Transverse colon (tissue), 4 donors: ENCODE results near the gene ANKEF1. TPM values are rescaled to one million over a fixed set of nuclear protein-coding genes. Genes with fewer than 3 reads are reported as not detected.

Experiments
- DNase-seq: peaks from one replicate; pipeline ENCODE4 v3.0.0-alpha.2; 2019
- H3K27ac ChIP-seq, 4 donors: fragments of 200-600 bp; sonication (generic); 2 replicates each; pipeline ENCODE4 v1.5.1; 2016 to 2018; ENCODE audit warnings: inconsistent platforms in 4 of 4
- H3K27me3 ChIP-seq: fragments of 200-600 bp; sonication (generic); 2 replicates; pipeline ENCODE4 v1.5.1; 2017; ENCODE audit warnings: inconsistent platforms
- H3K36me3 ChIP-seq, 4 donors: fragments of 200-600 bp; sonication (generic); 2 replicates each; pipeline ENCODE4 v1.5.1; 2017 to 2019; ENCODE audit warnings: inconsistent platforms in 4 of 4
- H3K4me1 ChIP-seq, 4 donors: fragments of 200-600 bp; sonication (generic); 2 replicates each; pipeline ENCODE4 v1.5.1; 2017 to 2020; ENCODE audit warnings: inconsistent platforms in 4 of 4
- H3K4me3 ChIP-seq, 4 donors: fragments of 200-600 bp; sonication (generic); 1 replicate in 1 of 4; 2 replicates in 3 of 4; pipeline versions ENCODE4 v1.5.1 to v1.6.1; 2017 to 2019; ENCODE audit warnings: inconsistent platforms in 4 of 4
- H3K9me3 ChIP-seq, 2 donors: fragments of 200-600 bp; sonication (generic); 2 replicates each; pipeline ENCODE4 v1.5.1; 2017 to 2019; ENCODE audit warnings: inconsistent platforms in 2 of 2
- EP300 ChIP-seq: sonication (generic); formaldehyde crosslinking; IDR thresholded peaks from one replicate; pipeline ENCODE4 v1.6.1; 2017; ENCODE audit warnings: antibody characterized with exemption, low read depth
- POLR2A ChIP-seq: fragments of 450-650 bp; IDR thresholded peaks from one replicate; pipeline ENCODE4 v1.6.1; 2016; ENCODE audit warnings: antibody characterized with exemption, mild to moderate bottlenecking, moderate library complexity
- POLR2AphosphoS5 ChIP-seq, 3 donors: sonication (generic); formaldehyde crosslinking; IDR thresholded peaks; one replicate each; pipeline ENCODE4 v1.6.1; 2016; ENCODE audit warnings: antibody characterized with exemption in 3 of 3
- WGBS, 2 donors: methylation state at CpG; one replicate each; pipeline ENCODE4 v1.1.5; 2018; ENCODE audit warnings: low coverage in 1 of 2; 5-methylcytosine and 5-hydroxymethylcytosine counted together
- in situ Hi-C, 4 donors: fragments of 200-750 bp; cut with MboI; loops; one replicate each; pipeline versions ENCODE4 v1.15.0 to v1.15.1; 2017; ENCODE audit warnings: low sequenced_read_pairs in 3 of 4, low pct_ligation_motif_present in 1 of 4, low pct_unique_long_range_greater_than_20kb in 1 of 4
- intact Hi-C: fragments of 100-400 bp; cut with DNase I; formaldehyde crosslinking; loops from one replicate; pipeline ENCODE4 v1.15.1; 2023; ENCODE audit warnings: low total_unique reads
- total RNA-seq, 4 donors: library from RNA; depleted of rRNA; stranded (reverse); fragments of >200 nt; gene quantifications; one replicate each; pipeline ENCODE4 v1.1.0, GENCODE V29; 2016
- TF ChIP-seq, protein P1 (sequence below), 5 experiments: fragments of 200-600 bp in 3 of 5; fragments of 450-650 bp in 2 of 5; sonication (generic) in 3 of 5; IDR thresholded peaks; 1 replicate in 2 of 5; 2 replicates in 3 of 5; pipeline ENCODE4 v1.5.1; 2016 to 2017; ENCODE audit warnings: antibody characterized with exemption in 5 of 5, inconsistent platforms in 3 of 5, mild to moderate bottlenecking in 2 of 5, moderate library complexity in 1 of 5

The ANKEF1 gene
- 1 to 10 TPM in 3 of 4 donors, under 1 TPM in 1; 0.60 to 5.6 (median 4.7) TPM for total RNA-seq

DNA sequence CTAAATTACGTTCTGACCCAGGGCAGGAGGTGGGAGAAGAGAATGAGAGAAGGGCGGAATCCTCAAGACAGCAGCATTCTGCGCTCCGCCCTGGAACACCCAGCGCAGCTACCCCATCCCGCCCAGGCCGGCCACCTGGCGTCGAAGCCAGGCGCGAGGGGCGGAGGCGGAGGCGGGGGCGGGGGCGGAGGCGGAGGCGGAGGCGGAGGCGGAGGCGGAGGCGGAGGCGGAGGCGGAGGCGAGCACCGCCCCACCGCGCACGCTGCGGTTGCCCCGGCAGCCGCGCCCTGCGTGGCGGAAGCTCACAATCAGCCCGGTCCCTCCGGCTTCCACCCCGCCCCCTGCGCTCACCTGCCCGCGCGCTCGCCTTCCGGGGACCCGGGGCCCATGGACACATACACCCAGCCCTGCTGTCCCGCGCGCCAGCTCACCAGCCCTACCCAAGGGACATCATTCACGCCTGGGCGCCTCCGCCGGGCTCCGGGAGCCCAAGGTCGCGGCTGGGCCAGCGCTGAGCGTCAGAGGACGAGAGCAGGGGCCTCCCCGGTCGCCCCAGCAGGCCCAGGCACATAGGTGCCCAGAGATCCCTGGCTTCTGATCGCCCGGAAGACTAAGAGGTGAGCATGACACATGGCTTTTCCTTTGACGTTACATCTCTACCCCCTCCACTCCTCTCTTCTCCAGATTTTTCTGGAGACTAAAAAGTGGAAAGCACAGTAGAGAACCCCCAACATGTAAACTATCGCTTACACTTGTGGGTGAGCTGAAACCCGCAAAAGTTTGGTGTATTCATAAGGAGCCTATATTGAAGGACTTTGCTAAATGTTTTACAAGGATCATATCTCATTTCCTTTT, at the start of gene ANKEF1:
Gene ANKEF1, plus strand, starts transcription at position 271 of the 855 bp plus-strand sequence. CDS start 3,315 bp downstream, outside the sequence.
- Histone ChIP-seq H3K36me3 (no peaks in the 10 kb centered on the region), H3K9me3 (no peaks in the 10 kb centered on the region), H3K27ac (peak within 1 kb of the TSS; percentile 67 to 85 (median 80)), H3K4me1 (peaks cover 0 to 12% (median 5%) of the 10 kb centered on the region in 4 donors), H3K27me3 (no peaks in the 10 kb centered on the region), H3K4me3 (peak within 1 kb of the TSS; percentile 48 to 79 (median 66))
- DNase-seq, result peak; percentile 92
- in situ Hi-C loops, result no loop called here
- intact Hi-C loops, result no loop called here
- TF ChIP-seq EP300 (no peak), POLR2A (peak; percentile 71), POLR2AphosphoS5 (IDR thresholded peaks at IDR 0.05) (peak in 2 of 3 donors; percentile 45 to 67)
- TF ChIP-seq, protein P1, sequence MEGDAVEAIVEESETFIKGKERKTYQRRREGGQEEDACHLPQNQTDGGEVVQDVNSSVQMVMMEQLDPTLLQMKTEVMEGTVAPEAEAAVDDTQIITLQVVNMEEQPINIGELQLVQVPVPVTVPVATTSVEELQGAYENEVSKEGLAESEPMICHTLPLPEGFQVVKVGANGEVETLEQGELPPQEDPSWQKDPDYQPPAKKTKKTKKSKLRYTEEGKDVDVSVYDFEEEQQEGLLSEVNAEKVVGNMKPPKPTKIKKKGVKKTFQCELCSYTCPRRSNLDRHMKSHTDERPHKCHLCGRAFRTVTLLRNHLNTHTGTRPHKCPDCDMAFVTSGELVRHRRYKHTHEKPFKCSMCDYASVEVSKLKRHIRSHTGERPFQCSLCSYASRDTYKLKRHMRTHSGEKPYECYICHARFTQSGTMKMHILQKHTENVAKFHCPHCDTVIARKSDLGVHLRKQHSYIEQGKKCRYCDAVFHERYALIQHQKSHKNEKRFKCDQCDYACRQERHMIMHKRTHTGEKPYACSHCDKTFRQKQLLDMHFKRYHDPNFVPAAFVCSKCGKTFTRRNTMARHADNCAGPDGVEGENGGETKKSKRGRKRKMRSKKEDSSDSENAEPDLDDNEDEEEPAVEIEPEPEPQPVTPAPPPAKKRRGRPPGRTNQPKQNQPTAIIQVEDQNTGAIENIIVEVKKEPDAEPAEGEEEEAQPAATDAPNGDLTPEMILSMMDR (IDR thresholded peaks at IDR 0.05), result peak in 1 of 5 experiments; percentile 7
- 7 to 10% methylated on average over 7 to 23 of the region's 65 CpGs for WGBS, 2 donors

DNA sequence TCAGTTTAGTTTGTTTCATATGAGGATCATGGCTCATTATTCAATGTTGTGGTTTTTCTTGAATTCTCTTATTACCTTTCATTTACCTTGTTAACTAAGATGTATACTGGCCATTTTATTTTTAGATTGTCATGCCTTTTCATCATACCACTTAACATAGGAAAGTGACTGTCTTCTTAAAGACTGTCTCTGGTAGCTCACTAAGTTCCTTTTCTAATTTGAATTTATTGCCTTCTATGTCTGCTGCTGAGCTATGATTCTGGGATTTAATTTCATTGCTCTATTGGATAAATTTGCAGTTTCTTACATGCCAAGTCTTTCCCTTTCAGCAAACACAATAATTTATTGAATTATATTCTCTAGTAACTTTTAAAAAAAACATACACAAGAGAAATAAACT, 49.5 kb upstream of the ANKEF1 start:
- no peaks in the 10 kb centered on the region for H3K36me3 ChIP-seq
- no peak for TF ChIP-seq POLR2A
- TF ChIP-seq EP300, result no peak
- no peak for TF ChIP-seq POLR2AphosphoS5 (IDR thresholded peaks at IDR 0.05)
- TF ChIP-seq, protein P1 (IDR thresholded peaks at IDR 0.05), result no peak
- no peaks in the 10 kb centered on the region for H3K27me3 ChIP-seq
- H3K9me3 ChIP-seq, result no peaks in the 10 kb centered on the region
- H3K4me3 ChIP-seq, result no peak overlapping the region
- peaks cover 0 to 8% (median 3%) of the 10 kb centered on the region in 4 donors for H3K4me1 ChIP-seq
- in situ Hi-C loops (loop anchor here in 2 of 4 donors (10.0 to 25.0 kb wide), 2 partner anchors 440 to 452 kb away; partner anchors contain the start of genes MKKS (in 1 of the 2) and SLX4IP (in 1 of the 2)), intact Hi-C loops (no loop called here)
- H3K27ac ChIP-seq, result no peak overlapping the region
- no peak for DNase-seq

DNA sequence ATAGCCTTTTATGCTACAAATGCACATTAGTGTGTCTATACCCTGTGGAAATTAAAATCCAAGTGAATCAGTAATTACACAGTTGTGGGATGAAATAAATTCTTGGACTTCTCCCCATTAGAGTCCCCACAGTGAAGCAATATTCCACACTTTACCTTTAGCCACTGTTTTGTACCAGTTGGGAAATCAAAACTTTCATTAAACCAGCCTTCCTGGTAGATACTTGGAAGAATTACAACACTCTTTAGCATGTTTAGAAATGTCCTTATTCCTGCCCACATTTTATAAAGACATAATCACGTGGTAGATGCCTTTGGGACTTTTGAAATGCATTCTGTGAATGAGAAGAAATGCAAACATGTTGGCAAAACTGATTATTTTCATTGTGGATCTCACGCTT, 49.0 kb upstream of the ANKEF1 start:
- TF ChIP-seq POLR2AphosphoS5 (IDR thresholded peaks at IDR 0.05), result no peak
- TF ChIP-seq, protein P1 (IDR thresholded peaks at IDR 0.05), result no peak
- TF ChIP-seq POLR2A, result no peak
- TF ChIP-seq EP300, result no peak
- in situ Hi-C loops (loop anchor here in 2 of 4 donors (10.0 to 25.0 kb wide), 2 partner anchors 439 to 452 kb away; partner anchors contain the start of genes MKKS (in 1 of the 2) and SLX4IP (in 1 of the 2)), intact Hi-C loops (no loop called here)
- Histone ChIP-seq H3K4me1 (peaks cover 0 to 8% (median 3%) of the 10 kb centered on the region in 4 donors), H3K9me3 (no peaks in the 10 kb centered on the region), H3K27me3 (no peaks in the 10 kb centered on the region), H3K27ac (no peak overlapping the region), H3K4me3 (no peak overlapping the region), H3K36me3 (no peaks in the 10 kb centered on the region)
- WGBS, 2 donors, result 66 to 93% methylated on average over 2 of the region's 2 CpGs
- DNase-seq, result no peak

DNA sequence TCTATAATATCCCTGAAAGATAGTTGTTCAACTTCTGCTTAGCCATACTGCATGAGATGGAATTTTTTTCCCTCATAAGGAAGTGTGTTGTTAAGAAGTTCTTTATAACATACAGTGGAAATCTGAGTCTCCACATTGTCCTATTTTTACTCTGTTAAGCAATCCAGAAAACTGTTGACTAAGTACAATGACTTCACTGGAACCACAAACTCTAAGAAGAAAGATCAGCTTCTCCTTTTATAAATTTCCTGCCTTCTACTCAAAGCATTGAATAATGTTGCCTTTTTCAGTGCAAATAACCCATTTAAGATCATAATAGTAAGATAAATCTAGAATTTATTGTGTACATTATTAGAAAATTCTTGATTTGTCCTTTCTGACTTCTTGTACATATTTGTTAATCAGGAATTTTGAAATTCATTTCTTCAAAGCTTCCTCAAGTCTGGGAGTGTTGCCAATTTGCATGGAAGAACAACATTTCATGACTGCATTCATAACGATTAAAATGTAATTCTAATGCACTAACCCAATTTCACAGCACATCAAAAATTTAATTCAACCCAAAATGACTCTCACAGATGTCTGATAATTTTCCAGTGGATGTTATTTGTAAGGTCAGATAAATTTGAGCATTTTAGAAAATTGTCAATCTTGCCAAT, 45.6 kb upstream of the ANKEF1 start:
- H3K4me1 ChIP-seq, result peaks cover 0 to 2% (median 0%) of the 10 kb centered on the region in 4 donors
- H3K27ac ChIP-seq, result peak overlapping the region in 1 of 4 donors; percentile 12
- no peak for TF ChIP-seq EP300
- TF ChIP-seq, protein P1 (IDR thresholded peaks at IDR 0.05), result no peak
- TF ChIP-seq POLR2A, result no peak
- TF ChIP-seq POLR2AphosphoS5 (IDR thresholded peaks at IDR 0.05), result no peak
- H3K4me3 ChIP-seq, result no peak overlapping the region
- whole genome bisulfite sequencing, 2 donors, result 9 to 49% methylated on average over 1 of the region's 1 CpG
- in situ Hi-C loops, result loop anchor here in 2 of 4 donors (10.0 to 25.0 kb wide), 2 partner anchors 436 to 448 kb away; partner anchors contain the start of genes MKKS (in 1 of the 2) and SLX4IP (in 1 of the 2)
- H3K9me3 ChIP-seq, result no peaks in the 10 kb centered on the region
- H3K27me3 ChIP-seq, result no peaks in the 10 kb centered on the region
- intact Hi-C loops, result no loop called here
- H3K36me3 ChIP-seq, result no peaks in the 10 kb centered on the region
- no peak for DNase-seq
